NCI-H2029 treated with DMSO at 0.1 percent for 48 hours (cell line): Measurements from ENCODE around the gene SERTAD2.

Experiments used
- DNase-seq: peaks from one replicate; lab custom pipeline; 2025; lab: John Stamatoyannopoulos, UW

The SERTAD2 gene

GRCh38 chr2:64646007-64646880 is 7.5 kb downstream of the SERTAD2 start:
- DNase-seq, result peak; percentile 59

- DNase-seq, result peak; percentile 53
Measured at GRCh38 chr2:64644458-64645382, 9.0 kb downstream of the SERTAD2 start.

- no peak for DNase-seq
Measured at GRCh38 chr2:64643838-64644457, 9.8 kb downstream of the SERTAD2 start.

- DNase-seq, result no peak
Measured at GRCh38 chr2:64641599-64641998, 12.1 kb downstream of the SERTAD2 start.

- no peak for DNase-seq
Measured at GRCh38 chr2:64640153-64641044, 13.3 kb downstream of the SERTAD2 start.

GRCh38 chr2:64639691-64640090 is 14.0 kb downstream of the SERTAD2 start:
- no peak for DNase-seq

GRCh38 chr2:64638502-64639120 is 15.1 kb downstream of the SERTAD2 start:
- DNase-seq, result no peak

GRCh38 chr2:64637931-64638330 is 15.8 kb downstream of the SERTAD2 start:
- no peak for DNase-seq

GRCh38 chr2:64637000-64637635 is 16.6 kb downstream of the SERTAD2 start:
- no peak for DNase-seq

GRCh38 chr2:64635976-64636911 is 17.5 kb downstream of the SERTAD2 start:
- DNase-seq, result no peak

- DNase-seq, result no peak
Measured at GRCh38 chr2:64634345-64635267, 19.1 kb downstream of the SERTAD2 start.

GRCh38 chr2:64632835-64633819 is 20.6 kb downstream of the SERTAD2 start:
- DNase-seq, result no peak

- DNase-seq, result no peak
Measured at GRCh38 chr2:64631771-64632170, 21.9 kb downstream of the SERTAD2 start.

- DNase-seq, result no peak
Measured at GRCh38 chr2:64630752-64631151, 23.0 kb downstream of the SERTAD2 start.

GRCh38 chr2:64629875-64630274 is 23.8 kb downstream of the SERTAD2 start:
- no peak for DNase-seq

GRCh38 chr2:64629329-64629781 is 24.4 kb downstream of the SERTAD2 start:
- no peak for DNase-seq
